ENCODE data around the gene RUNX3.

- no peak for TF ChIP-seq CTCF (optimal IDR thresholded peaks at IDR 0.05 in 1 of 3, IDR thresholded peaks at IDR 0.05 in 1 of 3, conservative IDR thresholded peaks at IDR 0.05 in 1 of 3; ENCODE audit: extremely low read depth in 1 of 3, insufficient read depth in 2 of 3, low read length in 3 of 3)
- no peak for TF ChIP-seq EZH2 (IDR thresholded peaks at IDR 0.05; ENCODE audit: low read length)
Measured at GRCh38 chr1:24925963-24926362, 4.1 kb downstream of the RUNX3 start.

Data from keratinocyte (primary cell).